Stimulated activated CD8-positive, alpha-beta memory T cell treated with anti-CD3 and anti-CD28 coated beads, Interleukin-7, amount 100 ng/mL, for 1 hour (primary cell): ENCODE measurements around the gene ZXDC.

Experiments used
- DNase-seq, 2 donors: peaks; one replicate each; pipeline ENCODE4 v3.0.0-alpha.2; 2020; ENCODE audit warnings: low read depth in 2 of 2

ZXDC gene, protein sequence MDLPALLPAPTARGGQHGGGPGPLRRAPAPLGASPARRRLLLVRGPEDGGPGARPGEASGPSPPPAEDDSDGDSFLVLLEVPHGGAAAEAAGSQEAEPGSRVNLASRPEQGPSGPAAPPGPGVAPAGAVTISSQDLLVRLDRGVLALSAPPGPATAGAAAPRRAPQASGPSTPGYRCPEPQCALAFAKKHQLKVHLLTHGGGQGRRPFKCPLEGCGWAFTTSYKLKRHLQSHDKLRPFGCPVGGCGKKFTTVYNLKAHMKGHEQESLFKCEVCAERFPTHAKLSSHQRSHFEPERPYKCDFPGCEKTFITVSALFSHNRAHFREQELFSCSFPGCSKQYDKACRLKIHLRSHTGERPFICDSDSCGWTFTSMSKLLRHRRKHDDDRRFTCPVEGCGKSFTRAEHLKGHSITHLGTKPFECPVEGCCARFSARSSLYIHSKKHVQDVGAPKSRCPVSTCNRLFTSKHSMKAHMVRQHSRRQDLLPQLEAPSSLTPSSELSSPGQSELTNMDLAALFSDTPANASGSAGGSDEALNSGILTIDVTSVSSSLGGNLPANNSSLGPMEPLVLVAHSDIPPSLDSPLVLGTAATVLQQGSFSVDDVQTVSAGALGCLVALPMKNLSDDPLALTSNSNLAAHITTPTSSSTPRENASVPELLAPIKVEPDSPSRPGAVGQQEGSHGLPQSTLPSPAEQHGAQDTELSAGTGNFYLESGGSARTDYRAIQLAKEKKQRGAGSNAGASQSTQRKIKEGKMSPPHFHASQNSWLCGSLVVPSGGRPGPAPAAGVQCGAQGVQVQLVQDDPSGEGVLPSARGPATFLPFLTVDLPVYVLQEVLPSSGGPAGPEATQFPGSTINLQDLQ

DNA sequence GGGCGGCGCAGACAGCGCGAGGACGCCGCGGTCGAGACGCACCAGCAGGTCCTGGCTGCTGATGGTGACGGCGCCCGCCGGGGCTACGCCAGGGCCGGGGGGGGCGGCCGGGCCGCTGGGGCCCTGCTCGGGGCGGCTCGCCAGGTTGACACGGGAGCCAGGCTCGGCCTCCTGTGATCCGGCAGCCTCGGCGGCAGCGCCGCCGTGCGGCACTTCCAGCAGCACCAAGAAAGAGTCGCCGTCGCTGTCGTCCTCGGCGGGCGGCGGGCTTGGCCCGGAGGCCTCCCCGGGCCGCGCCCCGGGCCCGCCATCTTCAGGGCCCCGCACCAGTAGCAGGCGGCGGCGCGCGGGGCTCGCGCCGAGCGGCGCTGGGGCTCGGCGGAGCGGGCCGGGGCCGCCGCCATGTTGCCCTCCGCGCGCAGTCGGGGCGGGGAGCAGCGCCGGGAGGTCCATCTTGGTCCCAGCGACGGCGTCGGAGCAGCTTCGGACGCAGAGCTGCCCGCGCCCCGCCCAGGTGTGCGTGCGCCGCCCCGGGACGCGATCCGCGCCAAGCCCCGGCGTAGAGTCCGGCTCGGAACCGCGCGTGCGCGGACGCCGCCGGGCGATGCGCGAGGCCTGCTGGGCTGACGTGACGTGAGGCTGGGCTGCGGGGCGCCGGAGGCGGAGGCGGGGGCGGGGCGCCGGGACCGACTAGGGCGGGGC, at the start of gene ZXDC:
TSS of gene ZXDC (minus strand) at position 479 of the 702 bp plus-strand sequence. CDS start at position 453, 26 bp downstream.
- DNase-seq: peak; percentile 87 to 88

DNA sequence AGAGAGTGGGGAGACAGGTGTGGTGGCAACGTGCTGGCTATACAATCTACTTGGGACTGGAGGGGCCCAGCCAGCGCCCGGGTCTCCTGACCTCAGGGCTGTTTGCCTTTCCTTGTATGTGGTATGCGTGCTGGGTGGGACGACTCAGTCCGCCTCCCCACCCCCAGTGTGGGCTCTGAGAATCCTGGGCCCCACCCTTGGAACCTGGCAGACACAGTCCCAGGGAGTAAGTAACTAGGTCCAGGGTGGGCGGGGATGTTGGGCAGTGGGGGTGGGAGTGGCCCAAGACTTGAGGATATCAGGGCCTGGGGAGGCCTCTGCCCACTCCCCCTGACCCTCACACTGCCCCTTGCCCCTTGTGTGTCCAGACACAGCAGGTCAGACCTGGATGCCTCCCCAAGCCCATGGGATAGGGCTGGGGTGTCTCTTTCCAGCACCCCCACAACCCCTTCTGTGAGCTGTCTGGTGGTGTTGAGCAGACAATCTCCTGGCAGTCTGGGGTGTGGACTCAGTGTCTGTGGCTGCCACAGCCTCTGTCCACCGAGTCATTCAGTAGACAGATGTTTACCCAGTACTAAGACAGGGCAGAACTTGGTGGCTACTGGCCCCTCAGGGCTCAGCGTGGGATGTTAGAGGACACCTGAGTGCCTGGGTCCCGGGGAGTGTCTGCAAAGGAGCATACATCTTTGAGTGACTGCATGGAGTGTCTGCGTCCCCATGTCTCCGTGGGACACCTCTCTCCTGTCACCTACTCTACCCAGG, 49.6 kb upstream of the ZXDC start:
- DNase-seq: no peak

DNA sequence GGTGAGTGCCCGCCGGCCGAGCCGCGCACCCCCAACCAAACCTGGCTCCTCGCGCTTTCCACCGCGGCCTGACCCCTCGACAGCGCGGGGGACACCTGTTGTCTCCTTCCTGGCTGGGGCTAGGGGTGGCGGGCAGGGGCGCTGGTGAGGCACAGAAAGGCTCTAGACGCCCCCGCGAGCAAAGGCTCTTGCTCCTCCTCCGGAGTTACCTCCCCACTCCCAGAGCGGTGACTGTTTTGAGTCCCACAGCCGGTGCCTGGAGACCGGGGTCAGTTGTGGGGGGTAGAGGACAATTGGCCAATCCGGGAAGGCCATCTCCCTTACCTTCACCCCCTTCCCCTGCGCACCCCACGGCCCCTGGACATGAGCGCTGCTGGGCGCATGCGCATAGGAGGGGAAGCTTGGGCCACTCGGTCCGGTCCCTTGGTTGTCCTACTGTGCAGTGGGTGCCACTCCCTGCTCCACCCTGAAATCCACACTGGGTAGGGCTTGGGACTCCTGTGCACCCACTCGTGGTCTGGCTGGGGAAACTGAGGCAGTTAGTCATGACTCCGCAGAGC, 48.8 kb upstream of the ZXDC start:
- no peak for DNase-seq

DNA sequence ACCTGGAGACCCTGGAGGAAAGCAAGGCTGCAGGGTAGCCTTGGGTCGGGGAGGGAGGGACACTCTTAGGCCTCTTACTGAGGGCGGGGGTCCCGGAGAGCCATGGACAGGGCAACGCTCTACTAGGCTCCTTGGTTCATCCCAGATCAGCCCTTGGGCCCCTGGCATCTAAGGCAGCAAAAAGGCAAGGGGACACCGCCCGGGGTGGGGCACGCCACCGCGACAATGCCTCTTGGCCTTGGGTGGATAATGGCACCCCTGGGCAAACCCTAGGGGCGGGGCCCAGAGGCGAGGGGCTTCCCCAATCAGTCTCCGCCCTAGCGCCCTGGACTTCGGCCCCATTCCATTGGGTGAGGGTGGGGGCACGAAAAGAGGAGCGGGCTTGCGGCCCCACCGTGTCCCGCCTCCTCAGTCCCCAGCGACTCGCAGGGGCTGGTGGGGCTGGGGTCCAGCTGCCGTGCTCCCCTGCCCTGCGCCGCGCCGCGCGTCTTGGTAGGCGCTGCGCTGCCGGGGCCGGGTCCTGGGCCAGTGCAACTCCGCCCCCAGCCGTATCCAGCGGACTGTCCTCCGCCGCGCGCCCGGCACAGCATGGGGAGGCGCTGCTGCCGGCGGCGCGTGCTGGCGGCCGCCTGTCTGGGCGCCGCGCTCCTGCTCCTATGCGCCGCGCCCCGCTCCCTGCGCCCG, 48.2 kb upstream of the ZXDC start, which contains the start of gene CHST13:
TSS of gene CHST13 (plus strand) at position 411 of the 684 bp plus-strand sequence. CDS start at position 589, 178 bp downstream.
- no peak for DNase-seq

DNA sequence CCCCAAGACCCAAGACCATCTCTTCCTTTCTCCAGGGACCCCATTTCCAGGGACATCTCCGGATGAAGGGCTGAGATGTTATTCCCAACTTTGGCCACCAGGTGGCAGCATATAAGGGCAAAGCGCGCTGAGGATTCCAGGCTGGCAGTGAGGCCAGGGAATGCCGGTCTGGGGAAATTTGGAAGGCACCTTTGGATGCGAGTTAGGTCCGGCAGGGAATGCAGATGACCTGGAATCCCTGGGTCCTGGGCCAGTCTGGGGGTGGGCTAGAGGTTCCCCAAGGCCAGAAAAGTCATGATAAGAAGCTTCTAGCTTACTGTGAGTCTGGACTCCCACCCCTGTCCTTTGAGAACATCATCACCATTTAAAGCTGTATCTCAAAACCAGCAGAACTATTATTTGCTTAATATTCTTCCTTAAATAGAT, 46.7 kb upstream of the ZXDC start:
- DNase-seq: peak in 1 of 2 donors; percentile 14

DNA sequence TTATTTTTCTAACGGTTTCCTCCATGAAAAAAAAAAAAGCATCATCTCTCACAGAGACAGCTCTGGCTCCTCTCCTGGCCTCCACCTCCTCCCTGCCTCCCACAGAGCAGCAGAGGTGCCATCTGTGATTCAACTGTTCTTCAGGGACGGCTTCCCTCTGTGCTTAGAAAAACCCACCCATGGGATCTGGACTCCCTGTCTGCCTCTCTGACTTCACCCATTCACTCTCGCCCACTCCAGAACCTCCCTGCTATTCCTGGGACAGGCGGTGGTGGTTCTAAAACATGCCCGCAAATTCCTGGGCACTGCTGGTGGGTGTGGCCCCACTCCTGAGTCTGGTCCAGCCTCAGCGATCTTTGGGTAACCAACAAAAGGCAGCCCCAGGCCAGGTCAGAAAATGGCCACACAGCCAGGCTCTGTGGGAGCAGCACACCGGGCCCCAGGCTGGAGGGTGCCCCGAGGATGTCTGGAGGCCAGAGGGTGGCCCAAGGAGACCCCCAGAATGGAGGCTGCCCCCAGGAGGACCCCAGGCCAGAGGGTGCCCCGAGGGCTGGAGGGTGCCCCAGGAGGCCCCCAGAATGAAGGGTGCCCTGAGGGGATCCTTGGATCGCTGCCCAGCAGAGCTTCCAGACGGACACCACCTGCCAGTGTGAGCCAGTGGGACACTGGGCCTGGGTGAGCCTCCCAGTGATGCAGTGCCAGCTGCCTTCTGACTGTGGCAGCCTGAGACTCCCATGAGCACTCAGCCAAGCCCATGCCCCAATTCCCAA, 45.6 kb upstream of the ZXDC start:
- DNase-seq: no peak

DNA sequence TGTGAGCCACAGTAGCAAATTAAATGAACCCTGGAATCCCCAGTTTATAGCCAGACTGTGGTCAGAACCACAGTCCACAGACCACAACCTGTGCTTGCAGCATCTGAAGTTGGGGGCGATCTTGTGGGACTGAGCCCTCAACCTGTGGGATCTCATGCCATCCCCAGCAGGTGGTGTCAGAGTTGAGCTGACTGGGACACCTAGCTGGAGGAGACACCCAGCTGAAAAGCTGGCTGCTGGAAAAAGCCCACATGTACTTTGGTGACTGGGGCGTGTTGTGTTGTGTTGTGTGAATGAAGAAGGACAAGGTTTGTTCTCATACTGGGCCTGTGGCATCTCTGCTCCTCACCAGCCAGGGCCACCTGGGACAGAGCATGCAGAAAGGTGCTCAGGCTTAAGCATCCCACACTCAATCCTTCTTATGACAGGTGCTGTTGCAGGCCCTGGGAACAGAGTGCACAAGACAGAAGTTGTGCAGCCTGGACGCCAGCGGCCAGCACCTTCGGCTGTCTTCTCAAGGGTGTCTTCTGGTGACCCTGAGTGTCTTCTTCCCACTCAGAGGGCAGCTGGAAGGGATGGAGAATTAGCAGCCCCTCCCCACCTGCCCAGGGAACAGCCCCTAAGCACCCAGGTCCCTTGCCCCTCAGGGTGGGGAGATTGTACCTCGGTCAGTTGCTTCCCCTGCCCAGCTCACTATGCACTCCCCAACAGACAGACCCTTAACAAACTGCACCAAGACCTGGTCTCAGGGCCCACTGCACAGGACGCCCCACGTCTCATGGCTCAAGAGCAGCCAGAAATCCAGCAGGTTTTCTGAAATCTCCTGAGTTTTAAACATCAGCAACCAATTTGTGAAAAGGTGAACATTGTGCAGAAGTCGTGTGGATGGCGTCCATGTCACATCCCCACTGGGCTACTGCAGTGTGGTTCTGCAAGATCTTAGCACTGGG, 44.1 kb upstream of the ZXDC start:
- DNase-seq: no peak

DNA sequence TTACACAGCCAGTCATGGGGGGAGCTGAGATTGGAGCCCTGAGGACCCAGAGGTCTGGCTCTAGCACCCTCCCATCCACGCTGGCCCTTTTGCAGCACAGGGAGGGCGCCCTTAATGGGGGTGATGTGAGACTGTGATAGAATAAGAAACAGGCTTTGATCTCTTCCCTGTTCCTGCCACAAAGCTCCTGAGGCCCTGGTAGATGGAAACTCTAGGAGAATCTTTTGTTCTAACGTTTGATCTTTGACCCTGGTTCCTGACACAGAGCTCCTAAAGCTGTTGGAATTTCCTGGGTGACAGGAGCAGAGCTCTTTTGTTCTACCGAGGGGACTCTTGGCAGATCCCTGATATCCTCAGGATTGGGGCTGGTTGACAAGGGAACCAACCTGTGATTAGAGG, 43.1 kb upstream of the ZXDC start:
- no peak for DNase-seq

DNA sequence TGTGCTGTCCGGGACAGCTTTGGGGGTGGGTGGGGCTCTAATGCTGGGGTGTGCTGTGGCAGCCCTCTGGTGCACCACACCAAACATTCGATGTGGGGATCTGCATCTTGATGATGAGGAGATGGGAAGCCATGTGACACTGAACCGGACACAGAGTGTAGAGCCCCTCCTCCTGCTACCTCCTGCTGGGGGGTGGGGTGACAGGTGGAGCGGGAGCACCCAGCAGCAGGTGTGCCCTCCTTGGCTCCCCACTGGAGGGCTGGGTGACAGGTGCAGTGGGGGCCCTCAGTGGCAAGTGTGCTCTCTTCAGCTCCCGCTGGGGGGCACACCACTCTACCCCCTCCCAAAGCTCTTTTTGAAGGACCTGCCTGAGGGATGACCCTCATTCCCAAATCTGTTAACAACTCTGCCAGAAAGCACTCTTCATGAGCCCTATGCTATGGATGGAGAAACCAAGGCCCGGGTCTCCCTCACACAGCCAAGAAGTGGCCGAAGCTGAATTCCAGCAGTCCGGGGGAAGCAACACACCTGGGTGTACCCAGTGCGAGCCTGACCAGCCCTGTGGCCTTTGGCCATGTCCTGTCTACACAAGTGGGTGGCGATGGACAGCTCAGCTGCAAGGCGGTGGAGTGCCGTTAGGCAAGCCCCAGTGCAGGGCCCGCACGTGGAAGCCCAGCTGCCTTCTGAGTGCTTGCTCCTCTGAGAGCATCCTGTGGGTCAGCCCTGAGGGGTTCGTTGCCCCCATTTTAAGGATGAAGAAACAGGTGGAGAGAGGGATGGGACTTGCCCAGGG, 42.5 kb upstream of the ZXDC start:
- no peak for DNase-seq

DNA sequence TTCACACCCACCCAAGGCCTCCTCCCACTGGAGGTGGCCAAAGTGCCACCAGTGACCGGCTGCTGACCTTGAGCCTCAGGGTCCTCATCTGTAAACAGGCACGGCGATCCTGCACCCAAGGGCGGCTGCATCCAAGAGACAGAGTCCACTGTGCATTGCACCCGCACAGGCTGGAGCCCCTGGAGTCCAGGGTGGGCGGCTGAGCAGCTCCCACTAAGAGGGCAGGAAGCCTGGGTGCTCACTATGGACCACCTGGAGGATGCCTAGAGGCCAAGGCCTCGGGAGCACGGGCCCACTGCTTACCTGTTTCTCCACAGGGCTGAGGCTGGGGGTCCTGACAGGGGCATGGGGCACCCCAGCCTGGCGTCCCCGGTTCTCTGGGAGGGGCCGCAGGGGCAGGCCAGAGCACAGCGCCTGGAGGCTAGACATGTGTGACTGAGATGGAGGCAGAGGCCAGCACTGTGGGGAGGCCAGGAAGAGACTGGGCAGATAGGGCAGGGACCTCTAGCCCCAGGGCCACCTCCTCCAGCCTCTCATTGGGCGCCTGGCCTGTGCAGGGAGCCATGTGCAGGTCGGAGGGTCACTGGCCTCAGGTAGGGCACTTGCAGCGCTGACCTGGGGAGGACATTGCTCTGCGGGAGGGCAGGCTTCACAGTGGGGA, 41.7 kb upstream of the ZXDC start, which contains the start of gene UROC1:
TSS of gene UROC1 (minus strand) at position 483 of the 661 bp plus-strand sequence. CDS start at position 429, 54 bp downstream.
- no peak for DNase-seq

DNA sequence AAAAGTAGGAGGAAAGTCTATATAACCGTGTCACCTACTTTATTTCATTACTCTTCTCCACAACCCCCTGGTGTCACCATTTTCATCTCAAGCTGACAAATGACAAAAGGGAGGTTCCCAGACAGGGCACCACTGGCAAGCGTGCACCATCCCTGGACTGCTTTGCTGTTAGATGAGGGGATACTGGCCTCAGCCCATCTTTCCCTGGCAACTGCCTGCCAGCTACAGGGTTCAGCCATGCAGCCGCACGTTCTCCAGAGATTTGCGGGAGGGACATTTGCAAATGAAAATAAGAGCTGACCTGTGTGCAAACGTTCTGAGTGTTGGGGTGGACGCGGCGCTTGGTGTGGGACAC, 41.2 kb upstream of the ZXDC start:
- DNase-seq: no peak

DNA sequence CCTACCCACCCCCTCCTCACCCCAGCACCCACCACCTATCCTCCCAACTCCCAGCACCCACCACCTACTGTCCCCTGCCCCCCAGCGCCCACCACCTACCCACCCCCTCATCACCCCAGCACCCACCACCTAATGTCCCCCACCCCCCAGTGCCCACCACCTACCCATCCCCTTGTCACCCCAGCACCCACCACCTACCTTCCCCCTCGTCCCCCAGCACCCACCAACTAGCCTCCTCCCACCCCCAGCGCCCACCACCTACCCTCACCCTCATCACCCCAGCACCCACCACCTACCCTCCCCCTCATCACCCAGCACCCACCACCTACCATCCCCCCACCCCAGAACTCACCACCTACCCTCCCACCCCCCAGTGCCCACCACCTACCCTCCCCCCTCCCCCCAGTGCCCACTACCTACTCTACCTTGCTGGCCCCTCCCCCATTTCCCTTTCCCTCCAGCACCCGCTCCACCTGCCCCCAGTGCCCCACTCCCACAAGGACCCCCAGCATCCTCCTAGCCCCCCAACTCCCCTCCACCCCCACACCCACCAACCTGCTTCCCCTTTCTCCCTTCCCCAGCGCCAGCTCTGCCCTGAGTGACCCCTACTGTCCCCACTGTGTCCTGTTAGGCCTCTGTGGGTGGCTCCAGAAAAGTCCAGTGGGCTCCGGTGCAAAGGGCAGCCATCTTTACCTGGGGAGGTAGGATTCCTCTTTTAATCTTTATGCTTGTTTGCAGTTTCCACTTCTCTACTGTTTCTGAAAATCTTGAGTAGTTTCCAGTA, 40.7 kb upstream of the ZXDC start:
- no peak for DNase-seq

DNA sequence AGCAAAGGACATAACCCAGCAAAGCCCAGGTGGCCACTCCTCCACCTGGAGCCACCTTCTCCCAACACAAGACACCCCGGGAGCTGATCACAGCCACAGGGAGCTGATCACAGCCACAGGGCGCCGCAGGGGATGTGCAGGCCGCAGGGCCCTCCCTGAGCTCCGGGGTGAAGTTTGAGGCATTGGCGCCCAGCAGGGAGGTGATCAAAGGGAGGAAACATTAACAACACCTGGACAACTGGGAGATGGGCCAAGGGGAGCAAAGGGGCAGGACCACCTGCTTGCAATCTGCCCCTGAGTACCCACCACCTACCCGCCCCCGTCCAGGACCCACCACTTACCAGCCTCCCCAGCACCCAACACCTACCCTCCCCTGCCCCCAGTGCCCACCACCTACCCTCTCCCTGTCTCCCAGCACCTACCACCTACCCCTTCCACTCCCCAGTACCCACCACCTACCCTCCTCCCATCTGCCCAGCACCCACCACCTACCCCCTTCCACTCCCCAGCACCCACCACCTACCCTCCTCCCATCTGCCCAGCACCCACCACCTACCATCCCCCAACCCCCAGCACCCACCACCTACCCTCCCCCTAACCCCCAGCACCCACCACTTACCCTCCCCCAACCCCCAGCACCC, 39.5 kb upstream of the ZXDC start:
- no peak for DNase-seq

DNA sequence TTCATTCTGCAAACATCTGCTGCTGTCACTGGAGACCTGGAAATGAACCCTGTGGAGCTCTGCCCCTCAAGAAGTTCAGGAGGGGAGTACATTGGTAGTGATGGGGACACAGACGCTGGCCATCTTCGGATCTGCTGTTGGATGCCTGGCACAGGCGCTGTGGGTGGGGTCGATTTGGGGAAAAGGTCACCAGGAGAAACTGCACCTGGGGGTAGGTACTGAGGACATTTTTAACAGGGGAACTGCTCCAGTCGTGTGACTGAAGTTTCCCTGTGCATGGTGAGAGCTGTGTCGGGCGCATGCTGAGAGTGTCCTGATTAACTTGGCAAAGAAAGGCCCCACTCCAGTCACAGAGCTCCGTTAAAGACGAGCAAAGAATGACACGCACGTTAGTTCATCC, 38.5 kb upstream of the ZXDC start:
- DNase-seq: no peak

DNA sequence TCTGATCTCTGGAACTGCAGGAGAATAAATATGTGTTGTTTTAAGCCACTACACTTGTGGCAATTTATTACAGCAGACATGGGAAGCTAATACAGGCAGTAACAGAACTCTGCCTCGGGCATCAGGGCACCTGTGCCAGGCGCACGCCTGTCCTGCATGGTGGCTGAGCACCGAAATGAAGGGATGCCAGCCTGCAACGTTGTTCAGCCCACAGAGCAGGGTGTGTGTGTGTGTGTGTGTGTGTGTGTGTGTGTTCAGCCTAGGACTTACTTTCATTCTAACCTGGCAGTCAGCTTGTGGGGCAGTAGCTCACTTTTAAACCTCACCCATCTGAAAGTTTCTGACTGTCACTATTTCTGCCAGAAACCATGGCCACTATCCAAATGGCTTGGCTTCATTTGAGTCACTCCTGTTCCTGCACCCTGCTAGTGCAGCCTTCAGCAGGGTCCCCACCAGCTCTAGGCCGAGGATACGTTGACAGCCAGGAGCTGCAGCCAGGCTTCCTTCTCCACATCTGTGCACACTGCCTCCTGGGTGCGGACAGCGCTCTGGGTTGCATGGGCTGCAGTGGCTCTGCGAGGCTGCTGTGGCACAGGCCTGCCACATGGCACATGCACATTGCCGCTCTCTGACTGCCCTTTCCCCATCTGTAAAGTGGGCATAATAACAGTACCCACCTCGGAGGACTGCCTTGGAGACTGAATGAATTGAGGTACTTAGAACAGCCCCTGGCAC, 37.4 kb upstream of the ZXDC start:
- no peak for DNase-seq
